Right ventricle myocardium inferior (tissue), 1 donor: ENCODE data around the gene CTRB2. TPM values are rescaled to one million over a fixed set of nuclear protein-coding genes. Genes with fewer than 3 reads are reported as not detected.
"Not testable (repeated sequence)": the region's sequence is repeated elsewhere in the genome, so short reads cannot be mapped to it uniquely, and the experiment has no call there.

Experiments used
- ATAC-seq: fragments of 200-7000 bp; cut with Tn5 transposase; one replicate; pipeline ENCODE4 v1.9.1; 2020; ENCODE audit warnings: mild to moderate bottlenecking, moderate library complexity
- DNase-seq: peaks from one replicate; pipeline ENCODE4 v3.0.0; 2021; ENCODE audit errors: missing footprints
- intact Hi-C: fragments of 100-400 bp; cut with DNase I; formaldehyde crosslinking; loops from one replicate; pipeline ENCODE4 v1.11.0; 2022
- total RNA-seq: library from RNA; stranded (reverse); fragmentation: NEBNext Ultra II Directional; extraction: Animal tissue kit (Norgen Biotek cat#: 25700); gene quantifications from one replicate; pipeline ENCODE4 v1.2.1, GENCODE V29; 2021
- donor health status: DM: no; HTN: yes; CAD: no; lungs with severe emphysema.

The CTRB2 gene
- total RNA-seq, 1 donor from 2014 or later = not detected

DNA sequence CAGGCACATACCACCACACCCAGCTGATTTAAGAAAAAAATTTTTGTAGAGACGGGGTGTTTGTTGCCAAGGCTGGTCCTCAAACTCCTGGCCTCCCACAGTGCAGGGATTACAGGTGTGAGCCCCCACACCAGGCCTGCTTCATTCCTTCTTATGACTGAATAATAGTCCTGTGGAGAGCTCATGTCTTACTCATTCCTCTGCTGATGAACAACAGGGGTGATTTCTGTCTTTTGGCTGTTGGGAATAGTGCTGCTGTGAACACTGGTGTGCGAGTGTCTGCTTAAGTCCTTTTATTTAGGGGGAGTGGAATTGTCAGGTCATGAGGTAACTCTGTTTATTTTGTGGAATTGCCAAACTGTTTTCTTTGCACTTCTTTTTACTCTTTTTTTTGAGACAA, 9.2 kb upstream of the CTRB2 start:
- no peak for DNase-seq
- no peak for ATAC-seq
- intact Hi-C loops = no loop called here

DNA sequence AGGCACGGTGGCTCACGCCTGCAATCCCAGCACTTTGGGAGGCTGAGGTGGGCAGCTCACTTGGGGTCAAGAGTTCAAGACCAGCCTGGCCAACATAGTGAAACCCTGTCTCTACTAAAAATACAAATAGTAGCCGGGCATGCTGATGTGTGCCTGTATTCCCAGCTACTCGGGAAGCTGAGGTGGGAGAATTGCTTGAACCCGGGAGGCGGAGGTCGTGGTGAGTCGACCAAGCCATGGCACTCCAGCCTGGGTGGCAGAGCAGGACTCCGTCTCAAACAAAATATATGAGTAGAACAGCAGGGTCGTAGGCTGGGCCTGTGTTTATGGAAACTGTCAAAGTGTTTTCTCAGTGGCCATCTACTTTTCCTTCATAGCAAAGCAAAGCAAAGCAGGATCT, 4.3 kb upstream of the CTRB2 start:
- intact Hi-C loops, DNase-seq, ATAC-seq: not testable (repeated sequence)

DNA sequence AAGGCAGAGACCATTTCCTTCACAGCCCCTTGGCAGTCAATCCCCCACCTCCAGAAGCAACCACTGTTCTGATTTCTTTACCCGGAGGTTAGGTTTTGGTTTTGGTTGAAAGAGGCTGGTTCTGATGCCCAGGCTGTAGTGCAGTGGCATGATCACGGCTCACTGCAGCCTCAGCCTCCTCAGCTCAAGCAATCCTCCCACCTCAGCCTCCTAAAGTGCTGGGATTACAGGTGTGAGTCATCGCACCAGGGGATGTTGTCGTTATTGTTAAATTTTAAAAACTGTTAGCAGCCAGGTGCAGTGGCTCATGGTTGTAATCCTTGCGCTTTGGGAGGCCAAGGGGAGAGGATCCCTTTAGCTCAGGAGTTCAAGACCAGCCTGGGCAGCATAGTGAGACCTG, 3.0 kb upstream of the CTRB2 start:
- ATAC-seq (no peak), DNase-seq (no peak)
- intact Hi-C loops = no loop called here

DNA sequence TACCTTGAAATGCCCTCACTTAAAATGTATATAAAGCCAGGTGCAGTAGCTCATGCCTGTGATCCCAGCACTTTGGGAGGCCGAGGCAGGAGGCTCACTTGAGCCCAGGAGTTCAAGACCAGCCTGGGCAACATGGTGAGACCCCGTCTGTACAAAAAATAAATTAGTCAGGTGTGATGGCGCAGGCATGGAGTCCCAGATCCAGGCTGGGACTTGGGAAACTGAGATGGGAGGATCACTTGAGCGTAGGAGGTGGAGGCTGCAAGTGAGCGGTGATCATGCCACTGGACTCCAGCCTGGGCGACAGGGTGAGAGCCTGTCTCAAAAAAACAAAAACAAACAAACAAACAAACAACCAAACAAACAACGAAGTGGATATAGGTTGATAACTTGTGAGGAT, 2.6 kb upstream of the CTRB2 start:
- intact Hi-C loops, DNase-seq, ATAC-seq: not testable (repeated sequence)

DNA sequence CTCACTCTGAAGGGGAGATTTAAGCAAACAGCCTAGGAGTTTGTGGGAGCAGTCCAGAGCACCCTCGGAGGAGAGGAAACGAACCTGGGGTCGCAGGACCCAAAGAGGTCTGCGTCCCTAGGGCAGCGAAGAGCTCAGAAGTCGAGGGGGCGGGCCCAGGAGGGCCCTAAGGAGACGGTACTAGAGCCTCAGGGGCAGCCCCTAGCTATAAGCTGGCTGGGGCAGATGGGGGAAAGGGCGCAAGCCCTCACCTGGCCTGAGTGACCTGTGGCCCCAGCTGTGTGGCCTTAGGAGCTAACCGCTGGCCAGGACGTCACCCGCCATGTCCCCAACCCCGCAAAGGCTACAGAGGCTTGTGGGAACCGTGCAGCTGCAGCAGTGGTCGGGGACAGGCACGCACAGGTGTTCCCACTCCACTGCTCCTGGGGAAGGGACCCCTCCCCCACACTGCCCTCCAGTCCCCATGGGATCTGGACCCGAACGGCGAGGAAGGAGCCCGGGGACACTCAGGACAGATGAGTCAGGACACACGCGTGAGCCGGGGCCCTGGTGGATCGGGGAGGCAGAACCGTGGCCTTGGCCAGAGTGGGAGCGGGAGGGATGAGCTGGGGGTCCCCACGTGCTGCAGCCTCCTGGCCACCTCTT, 2.0 kb upstream of the CTRB2 start:
- DNase-seq (no peak), ATAC-seq (no peak)
- intact Hi-C loops = no loop called here

DNA sequence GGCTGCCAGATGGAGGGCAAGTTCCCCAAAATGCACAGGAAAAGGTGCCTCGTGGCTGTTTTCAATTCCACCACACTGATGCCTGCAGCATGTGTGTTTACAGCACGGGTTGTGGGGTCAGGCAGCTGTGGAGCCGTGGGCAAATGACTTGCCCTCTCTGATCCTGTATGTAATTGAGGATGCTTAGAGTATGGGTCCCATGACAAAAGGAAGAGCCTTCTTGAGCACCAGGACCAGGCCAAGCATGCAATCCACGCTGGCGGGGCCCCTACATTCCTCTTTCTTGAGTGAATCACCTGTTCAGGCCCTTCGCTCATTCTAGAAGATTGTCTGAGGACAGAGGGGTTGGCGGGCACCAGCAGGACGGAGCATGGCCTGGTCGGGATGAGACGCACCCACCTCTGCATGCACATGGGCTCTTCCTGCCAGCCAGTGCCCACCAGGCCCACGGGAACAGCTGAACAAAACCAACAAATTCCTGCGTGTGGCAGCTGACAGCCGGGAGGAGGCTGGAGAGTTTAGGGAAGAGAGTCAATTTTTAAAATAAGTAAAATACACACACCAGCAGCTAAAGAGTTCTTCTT, 1.4 kb upstream of the CTRB2 start:
- no peak for DNase-seq
- intact Hi-C loops = no loop called here

DNA sequence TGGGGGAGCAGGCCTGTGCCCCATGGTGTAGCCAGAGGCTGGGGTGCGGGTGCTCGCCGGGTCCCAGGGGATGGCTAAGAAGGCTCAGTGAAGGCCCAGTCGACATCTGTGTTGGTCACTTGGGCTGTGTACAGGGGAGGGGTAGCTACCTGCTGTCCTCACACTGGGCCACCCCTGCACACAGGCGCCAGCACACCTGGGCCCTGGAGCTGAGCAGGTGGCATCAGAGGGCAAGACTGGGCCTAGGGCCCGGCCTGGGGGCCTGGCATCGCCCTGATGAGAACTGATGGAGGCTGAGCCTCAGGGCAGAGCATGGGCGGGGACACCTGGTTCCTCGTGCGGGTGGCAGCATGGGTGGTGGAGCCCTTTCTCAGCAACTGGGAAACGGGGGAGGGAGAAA, 870 bp upstream of the CTRB2 start:
- ATAC-seq = no peak
- intact Hi-C loops = loop anchor here (2.0 kb wide), 1 partner anchor 17 kb away; no protein-coding TSS in a partner anchor
- DNase-seq = no peak

More for the DNA sequence above, 1.4 kb upstream of the CTRB2 start:
- ATAC-seq = no peak

DNA sequence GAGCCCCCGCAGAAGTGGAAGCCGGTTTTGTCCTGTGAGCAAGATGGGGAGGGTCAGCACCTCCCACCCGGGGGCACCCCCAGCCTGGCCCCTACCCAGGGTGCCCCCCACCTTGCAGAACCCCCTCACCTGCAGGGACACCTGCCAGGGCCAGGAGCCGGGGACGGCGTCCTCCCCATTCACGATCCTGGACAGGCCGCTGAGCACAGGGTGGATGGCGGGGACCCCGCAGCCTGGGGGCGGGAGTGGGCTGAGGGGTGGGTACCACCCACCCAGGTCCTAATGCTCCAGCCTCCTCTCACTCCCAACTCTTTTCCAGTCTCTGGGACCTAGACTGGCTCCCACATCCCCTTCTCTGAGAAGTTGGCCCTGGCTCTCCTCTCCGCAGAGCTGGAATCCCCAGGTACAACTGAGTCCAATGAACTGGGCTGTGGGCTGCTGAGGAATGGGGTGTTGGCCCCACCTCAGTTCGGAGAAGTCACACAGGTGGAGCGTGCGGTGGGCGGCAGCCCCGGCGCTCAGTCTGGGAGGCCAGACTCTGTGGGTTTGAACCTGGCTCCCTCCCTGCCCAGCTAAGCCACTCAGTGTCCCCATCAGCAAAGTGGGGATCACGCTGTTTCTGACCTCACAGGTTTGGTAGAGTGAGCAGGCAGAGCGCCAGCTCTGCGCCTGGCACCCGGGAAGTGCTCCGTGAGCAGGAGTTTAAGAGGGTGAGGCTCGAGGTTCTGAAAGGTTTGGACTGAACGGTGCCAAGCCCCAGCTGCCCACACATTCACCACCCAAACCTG, 806 bp downstream of the CTRB2 start:
- intact Hi-C loops = loop anchor here (2.0 kb wide), 1 partner anchor 19 kb away; no protein-coding TSS in a partner anchor
- not testable (repeated sequence) for ATAC-seq, DNase-seq

DNA sequence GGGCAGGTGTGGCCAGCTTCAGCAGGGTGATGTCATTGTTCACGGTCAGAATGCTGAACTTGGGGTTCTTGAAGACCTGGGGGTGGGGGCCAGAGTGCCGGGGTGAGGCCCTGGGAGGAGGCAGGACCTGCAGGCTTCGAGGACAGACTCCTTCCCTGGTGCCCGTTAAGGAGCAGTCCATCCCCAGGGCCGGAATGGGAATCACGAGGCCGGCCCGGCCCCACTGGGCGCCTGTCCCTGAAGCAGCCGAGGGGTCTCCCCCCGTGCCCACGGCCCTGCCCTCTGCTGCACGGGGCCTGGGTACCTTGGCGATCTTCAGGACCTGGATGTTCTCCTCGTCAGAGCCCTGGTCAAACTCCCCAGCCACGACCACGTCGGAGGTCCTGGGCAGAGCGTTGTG, 1.5 kb downstream of the CTRB2 start:
- intact Hi-C loops, DNase-seq, ATAC-seq: not testable (repeated sequence)

DNA sequence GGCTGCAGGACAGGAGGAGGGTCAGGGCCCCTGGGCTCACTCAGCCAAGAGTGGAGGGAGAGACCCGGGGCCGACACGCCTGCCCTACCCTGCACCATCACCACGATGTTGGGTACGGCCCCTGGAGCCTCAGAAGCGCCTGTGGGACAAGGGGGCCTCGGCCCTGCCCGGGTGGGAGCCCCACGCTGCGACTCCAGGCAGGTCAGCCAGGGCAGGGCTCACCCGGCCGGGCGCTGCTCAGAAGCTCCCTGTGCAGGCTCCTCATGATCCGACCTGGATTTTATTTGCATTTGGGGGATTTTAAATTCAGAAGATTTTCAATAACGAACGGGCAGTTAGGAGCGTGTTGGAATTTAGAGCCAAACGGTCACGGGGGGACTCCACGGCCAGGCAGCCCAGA, 2.1 kb downstream of the CTRB2 start:
- ATAC-seq, intact Hi-C loops, DNase-seq: not testable (repeated sequence)

DNA sequence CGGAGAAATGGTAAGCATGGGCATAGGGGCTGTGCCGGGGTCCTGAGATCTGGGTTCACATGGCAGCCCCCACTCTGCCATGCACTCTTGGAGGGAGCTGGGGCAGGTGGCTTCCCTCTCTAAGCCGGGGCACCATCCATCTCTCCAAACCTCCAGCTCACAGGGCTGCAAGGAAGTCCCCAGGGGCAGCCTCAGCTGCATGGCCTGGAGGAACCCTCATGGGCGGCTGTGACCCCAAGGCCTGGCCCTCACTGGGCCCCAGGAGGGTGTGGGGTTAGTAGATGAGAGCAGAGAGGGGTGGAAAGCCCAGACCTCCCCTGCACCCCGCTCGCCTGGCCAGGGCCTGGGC, 2.6 kb downstream of the CTRB2 start:
- no peak for ATAC-seq
- peak; percentile 33 for DNase-seq
- intact Hi-C loops = no loop called here

DNA sequence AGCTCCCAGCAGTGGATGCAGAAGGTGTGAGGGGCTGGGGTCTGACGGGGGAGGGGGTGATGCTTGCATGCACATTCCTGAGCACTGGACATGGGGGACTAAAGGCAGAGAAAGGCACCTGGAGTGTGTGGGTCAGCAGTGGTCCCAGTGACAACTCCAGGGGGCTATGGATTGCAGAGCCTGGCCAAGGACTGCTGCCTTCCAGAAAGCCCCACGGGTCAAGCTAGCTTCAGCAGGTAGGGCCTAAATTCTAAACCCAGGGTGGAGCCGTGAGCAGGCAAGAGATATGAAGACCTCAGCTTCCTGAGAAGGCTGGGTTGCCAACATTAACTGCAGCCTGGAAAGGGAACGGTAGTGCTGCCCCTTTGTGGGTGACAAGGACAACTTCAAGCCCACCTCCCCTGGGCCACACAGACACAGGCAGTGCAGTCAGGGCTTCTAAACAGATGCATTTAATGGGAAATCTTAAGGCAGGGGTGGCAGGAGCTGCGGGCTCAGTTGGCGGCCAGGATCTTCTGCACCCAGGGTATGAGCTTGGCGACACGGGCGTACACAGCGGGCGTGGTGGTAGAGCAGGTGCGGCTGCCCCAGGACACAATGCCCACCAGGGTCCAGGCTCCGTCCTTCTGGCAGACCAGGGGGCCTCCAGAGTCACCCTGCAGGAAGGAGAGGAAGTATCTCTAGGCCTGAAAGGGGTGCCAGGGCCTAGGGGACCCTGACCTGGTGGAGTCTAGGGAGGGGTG, 3.1 kb downstream of the CTRB2 start:
- ATAC-seq = no peak
- intact Hi-C loops = no loop called here
- DNase-seq = peak; percentile 35

DNA sequence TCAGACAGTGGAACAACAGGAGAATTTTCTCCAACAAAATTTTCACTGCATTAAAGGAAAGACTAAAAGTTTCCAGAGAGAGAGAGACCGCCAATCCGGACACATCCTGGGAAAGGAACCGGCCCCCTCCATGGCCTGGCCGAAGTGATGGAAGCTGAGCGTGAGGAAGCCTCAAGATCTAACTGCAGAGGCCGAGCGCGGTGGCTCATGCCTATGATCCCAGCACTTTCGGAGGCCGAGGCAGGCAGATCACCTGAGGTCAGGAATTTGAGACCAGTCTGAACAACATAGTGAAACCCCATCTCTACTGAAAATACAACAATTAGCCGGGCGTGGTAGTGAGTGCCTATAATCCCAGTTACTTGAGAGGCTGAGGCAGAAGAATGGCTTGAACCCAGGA, 3.9 kb downstream of the CTRB2 start:
- intact Hi-C loops = no loop called here
- DNase-seq (no peak), ATAC-seq (no peak)

DNA sequence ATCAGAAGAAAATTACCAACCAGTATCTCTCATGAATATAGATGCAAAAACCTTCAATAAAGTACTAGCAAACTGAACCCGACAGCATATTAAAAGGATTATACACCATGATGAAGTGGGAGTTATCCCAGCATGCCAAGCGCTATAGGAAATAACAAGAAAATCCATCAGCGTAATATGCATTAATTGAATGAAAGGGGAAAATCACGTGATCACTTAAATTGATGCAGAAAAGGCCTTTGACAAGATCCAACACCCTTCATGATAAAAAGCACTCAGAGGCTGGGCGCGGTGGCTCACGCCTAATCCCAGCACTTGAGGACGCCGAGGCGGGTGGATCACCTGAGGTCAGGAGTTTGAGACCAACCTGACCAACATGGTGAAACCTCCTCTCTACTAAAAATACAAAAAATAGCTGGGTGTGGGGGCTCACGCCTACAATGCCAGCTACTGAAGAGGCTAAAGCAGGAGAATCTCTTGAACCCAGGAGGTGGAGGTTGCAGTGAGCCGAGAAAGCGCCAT, 4.8 kb downstream of the CTRB2 start:
- intact Hi-C loops = no loop called here

DNA sequence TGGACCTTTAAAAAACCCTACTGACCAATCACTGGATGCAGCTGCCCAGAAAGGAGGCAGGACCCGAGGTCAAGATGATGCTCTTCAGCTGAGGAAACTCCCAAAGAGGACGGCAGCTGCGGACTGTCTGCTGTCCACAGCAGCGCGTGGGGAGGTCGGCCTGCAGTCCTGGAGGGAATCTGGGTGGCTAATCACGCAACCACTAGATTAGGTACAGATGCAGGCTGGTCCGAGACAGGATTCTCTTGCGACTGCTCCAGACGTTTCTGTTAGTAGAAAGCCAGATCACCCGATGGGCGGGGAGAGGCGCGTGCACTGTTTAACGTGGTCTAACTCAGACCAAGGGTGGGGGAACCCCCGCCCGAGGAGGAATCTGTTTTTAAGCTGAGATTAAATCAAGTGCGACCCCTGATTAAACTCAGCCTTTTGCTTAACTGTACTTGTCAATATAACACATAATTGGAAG, 8.8 kb downstream of the CTRB2 start:
- ATAC-seq = peak; percentile 17
- intact Hi-C loops = loop anchor here (2.0 to 5.0 kb wide), 2 partner anchors 267 to 564 kb away; partner anchors contain the start of gene TMEM170A
- DNase-seq = no peak

More for the DNA sequence above, 4.8 kb downstream of the CTRB2 start:
- ATAC-seq (no peak), DNase-seq (no peak)

DNA sequence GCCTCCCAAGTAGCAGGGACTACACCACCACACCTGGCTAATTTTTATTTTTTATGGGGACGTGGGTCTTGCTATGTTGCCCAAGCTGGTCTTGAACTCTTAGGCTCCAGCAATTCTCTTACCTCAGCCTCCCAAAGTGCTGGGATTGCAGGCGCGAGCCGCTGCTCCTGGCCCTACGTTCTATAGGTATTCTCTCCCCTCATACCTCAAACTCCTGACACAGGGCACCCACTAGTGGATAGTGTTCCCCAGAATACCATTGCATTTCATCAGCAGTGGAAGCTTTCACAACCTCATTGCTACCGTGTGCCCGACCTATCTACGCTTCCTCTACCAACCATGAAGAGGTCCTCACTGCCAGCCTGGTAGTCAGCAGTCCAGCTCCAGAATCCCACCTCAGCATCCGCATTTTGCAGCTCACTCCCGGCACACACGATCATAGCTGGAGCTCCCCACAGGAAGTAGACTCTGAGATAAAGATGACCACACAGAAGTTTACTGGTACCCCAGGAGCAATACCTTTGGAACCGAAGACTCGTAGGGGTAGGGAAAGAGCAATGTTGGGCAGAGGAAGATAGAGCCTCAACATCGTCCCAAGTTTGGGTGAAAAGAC, 9.3 kb downstream of the CTRB2 start:
- ATAC-seq (no peak), DNase-seq (no peak)
- intact Hi-C loops = loop anchor here (2.0 to 5.0 kb wide), 2 partner anchors 267 to 565 kb away; partner anchors contain the start of gene TMEM170A

DNA sequence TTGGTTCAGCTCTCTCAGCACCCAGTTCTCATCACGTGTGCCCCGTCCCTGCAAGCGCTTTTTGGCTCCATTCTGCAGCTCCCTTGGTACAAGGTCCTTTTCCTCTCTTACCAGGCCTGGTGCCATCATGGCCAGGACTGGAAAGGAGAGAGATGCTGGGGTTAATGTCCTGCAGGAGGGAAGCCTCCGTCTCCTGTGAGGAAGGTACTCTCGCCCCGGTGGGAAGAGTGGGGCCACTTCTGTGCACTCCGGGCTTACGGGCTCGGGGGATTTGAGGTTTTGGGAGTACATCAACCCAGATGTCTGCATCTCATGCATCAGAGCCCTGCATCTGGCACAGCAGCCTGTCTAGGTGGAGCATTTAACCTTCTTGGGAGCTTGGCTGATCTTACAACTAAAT, 10.1 kb downstream of the CTRB2 start:
- ATAC-seq (no peak), DNase-seq (no peak)
- intact Hi-C loops = loop anchor here (5.0 kb wide), 1 partner anchor 565 kb away; no protein-coding TSS in a partner anchor
